ENCODE data around the gene FADS2. TPM values are rescaled to one million over a fixed set of nuclear protein-coding genes. Genes with fewer than 3 reads are reported as not detected.

The FADS2 gene
- total and polyA plus RNA-seq, 9 of the 15 experiments (the other 6 are each of a cell fraction or from before 2014, with no cell fraction given) = 2.9 to 42.8 (median 16.2) TPM

DNA sequence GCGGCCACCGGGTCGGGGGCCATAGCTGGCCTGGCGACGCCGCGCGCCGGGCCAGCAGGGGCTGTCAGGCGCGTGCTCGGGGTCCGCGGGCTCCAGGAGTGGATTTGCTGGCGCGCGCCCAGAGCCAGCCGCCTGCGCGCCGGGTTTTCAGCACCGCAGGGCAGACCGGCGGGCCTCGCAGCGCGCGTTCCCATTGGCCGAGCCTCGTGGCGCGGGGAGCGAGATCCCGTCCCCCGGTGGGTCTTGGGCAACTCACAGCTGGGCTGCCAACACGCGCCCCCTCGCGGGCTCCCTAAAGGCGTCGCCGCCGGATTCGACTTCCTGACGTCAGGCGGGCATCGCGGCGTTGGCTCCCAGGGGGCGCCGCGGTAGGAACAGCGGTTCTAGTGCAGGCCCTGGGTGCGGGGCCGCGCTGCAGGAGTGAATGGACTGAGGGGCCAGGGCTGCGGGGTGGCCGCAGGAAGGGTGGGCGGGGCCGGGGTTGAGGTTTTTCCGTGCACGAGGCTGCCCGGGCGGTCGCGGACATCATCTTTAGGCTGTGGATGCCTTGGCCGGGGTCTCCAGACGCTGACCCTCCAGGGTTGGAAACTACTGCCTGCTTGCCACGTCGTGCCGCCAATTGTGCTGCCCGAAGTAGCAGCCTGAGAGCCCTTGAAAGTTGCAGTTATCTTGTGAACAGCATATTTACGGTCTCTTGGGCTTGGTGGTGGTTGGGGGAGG lies 11.2 kb upstream of the FADS2 start, which contains the start of gene FADS1 (continued):
- TF ChIP-seq, protein P1, sequence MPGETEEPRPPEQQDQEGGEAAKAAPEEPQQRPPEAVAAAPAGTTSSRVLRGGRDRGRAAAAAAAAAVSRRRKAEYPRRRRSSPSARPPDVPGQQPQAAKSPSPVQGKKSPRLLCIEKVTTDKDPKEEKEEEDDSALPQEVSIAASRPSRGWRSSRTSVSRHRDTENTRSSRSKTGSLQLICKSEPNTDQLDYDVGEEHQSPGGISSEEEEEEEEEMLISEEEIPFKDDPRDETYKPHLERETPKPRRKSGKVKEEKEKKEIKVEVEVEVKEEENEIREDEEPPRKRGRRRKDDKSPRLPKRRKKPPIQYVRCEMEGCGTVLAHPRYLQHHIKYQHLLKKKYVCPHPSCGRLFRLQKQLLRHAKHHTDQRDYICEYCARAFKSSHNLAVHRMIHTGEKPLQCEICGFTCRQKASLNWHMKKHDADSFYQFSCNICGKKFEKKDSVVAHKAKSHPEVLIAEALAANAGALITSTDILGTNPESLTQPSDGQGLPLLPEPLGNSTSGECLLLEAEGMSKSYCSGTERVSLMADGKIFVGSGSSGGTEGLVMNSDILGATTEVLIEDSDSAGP (CRISPR knock-in tag; IDR thresholded peaks at IDR 0.05) = no peak
- TF ChIP-seq NEUROD1 (IDR thresholded peaks at IDR 0.05; ENCODE audit: borderline replicate concordance, low read depth, low read length, partially characterized antibody) (peak; percentile 85), SRF (CRISPR knock-in tag; IDR thresholded peaks at IDR 0.05) (no peak), PTBP1 (IDR thresholded peaks at IDR 0.05; ENCODE audit: low read depth, low read length) (peak; percentile 59; the same call in 1 of the 2 replicates), RBM17 (IDR thresholded peaks at IDR 0.05; ENCODE audit: borderline replicate concordance, low read depth, low read length) (no peak), FOXA3 (CRISPR knock-in tag; conservative IDR thresholded peaks at IDR 0.05 in 1 of 2, IDR thresholded peaks at IDR 0.05 in 1 of 2) (peak in 1 of 2 experiments; percentile 35; a peak in 1 of 4 replicates)
- TF ChIP-seq, protein P2, sequence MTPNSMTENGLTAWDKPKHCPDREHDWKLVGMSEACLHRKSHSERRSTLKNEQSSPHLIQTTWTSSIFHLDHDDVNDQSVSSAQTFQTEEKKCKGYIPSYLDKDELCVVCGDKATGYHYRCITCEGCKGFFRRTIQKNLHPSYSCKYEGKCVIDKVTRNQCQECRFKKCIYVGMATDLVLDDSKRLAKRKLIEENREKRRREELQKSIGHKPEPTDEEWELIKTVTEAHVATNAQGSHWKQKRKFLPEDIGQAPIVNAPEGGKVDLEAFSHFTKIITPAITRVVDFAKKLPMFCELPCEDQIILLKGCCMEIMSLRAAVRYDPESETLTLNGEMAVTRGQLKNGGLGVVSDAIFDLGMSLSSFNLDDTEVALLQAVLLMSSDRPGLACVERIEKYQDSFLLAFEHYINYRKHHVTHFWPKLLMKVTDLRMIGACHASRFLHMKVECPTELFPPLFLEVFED (CRISPR knock-in tag; conservative IDR thresholded peaks at IDR 0.05) = no peak
